ENCODE results near the gene NUP210L.

DNA sequence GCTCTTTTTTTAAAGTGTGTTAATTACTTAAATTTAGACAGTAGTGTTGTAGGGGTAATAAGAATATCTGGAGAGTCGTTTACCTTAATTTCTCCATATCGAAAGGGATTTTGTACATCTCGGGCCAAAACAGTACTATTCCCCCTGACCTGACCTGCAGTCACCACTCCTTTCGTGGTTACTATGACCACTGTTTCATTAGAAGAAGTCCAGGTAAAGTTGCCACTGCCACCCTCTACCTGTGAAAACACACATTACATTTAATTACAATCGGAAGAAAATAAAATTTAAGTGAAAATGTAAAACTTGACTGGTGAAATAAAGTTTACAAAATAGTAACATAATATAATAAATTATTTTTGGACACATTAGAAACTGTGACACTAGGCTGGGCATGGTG, 37.2 kb downstream of the NUP210L start:
- TF ChIP-seq EZH2 (IDR thresholded peaks at IDR 0.05), result no peak
- no peak for TF ChIP-seq POLR2AphosphoS5 (IDR thresholded peaks at IDR 0.05; ENCODE audit: borderline replicate concordance, low read depth, low read length)
- TF ChIP-seq FOXP2 (optimal IDR thresholded peaks at IDR 0.05; ENCODE audit: control extremely low read depth, extremely low read length, insufficient read depth), result no peak

All from SK-N-MC (cell line).